Measurements from ENCODE around the gene CXADR.
"Not testable (repeated sequence)": the region's sequence is repeated elsewhere in the genome, so short reads cannot be mapped to it uniquely, and the experiment has no call there.

The CXADR gene

GRCh38 chr21:17512253-17513213 is at the start of gene CXADR:
TSS of gene CXADR (plus strand) at chr21:17513043. CDS start at chr21:17513130, 87 bp downstream.
- peak; percentile 94 for DNase-seq

GRCh38 chr21:17466166-17466565 is 46.7 kb upstream of the CXADR start:
- DNase-seq: no peak

GRCh38 chr21:17467392-17467791 is 45.5 kb upstream of the CXADR start:
- no peak for DNase-seq

- DNase-seq: no peak
Observed at GRCh38 chr21:17467829-17468228, 45.0 kb upstream of the CXADR start.

GRCh38 chr21:17468698-17469097 is 44.1 kb upstream of the CXADR start:
- no peak for DNase-seq

- DNase-seq: no peak
Observed at GRCh38 chr21:17469727-17470126, 43.1 kb upstream of the CXADR start.

- no peak for DNase-seq
Observed at GRCh38 chr21:17472182-17472581, 40.7 kb upstream of the CXADR start.

- no peak for DNase-seq
Observed at GRCh38 chr21:17472592-17473271, 40.1 kb upstream of the CXADR start.

GRCh38 chr21:17476006-17476405 is 36.8 kb upstream of the CXADR start:
- no peak for DNase-seq

- DNase-seq: not testable (repeated sequence)
Observed at GRCh38 chr21:17478156-17478555, 34.7 kb upstream of the CXADR start.

GRCh38 chr21:17479606-17480005 is 33.2 kb upstream of the CXADR start:
- DNase-seq: no peak

GRCh38 chr21:17482928-17483327 is 29.9 kb upstream of the CXADR start:
- no peak for DNase-seq

GRCh38 chr21:17488620-17489019 is 24.2 kb upstream of the CXADR start:
- no peak for DNase-seq

GRCh38 chr21:17489565-17489964 is 23.3 kb upstream of the CXADR start:
- DNase-seq: not testable (repeated sequence)

GRCh38 chr21:17491716-17492414 is 21.0 kb upstream of the CXADR start:
- no peak for DNase-seq

- no peak for DNase-seq
Observed at GRCh38 chr21:17492415-17493168, 20.3 kb upstream of the CXADR start.

- no peak for DNase-seq
Observed at GRCh38 chr21:17494051-17494450, 18.8 kb upstream of the CXADR start.

GRCh38 chr21:17495680-17496079 is 17.2 kb upstream of the CXADR start:
- peak; percentile 95 for DNase-seq

GRCh38 chr21:17497316-17497715 is 15.5 kb upstream of the CXADR start:
- no peak for DNase-seq

GRCh38 chr21:17498586-17498985 is 14.3 kb upstream of the CXADR start:
- no peak for DNase-seq

- DNase-seq: no peak
Observed at GRCh38 chr21:17501107-17502006, 11.5 kb upstream of the CXADR start.

Data from eye (tissue), 1 donor.